SK-N-SH (cell line): ENCODE results near the gene LENG9.

Experiments used
- CTCF ChIP-seq: fragments of 200-600 bp; sonication (generic); IDR thresholded peaks from 2 replicates; pipeline ENCODE4 v1.6.1; 2017; ENCODE audit warnings: antibody characterized with exemption, mild to moderate bottlenecking, moderate library complexity
- JUND ChIP-seq: IDR thresholded peaks from 2 replicates; pipeline ENCODE4 v1.4.0; 2012
- MAX ChIP-seq: IDR thresholded peaks from 2 replicates; pipeline ENCODE4 v1.4.0; 2012; ENCODE audit warnings: low read depth
- POLR2AphosphoS5 ChIP-seq: IDR thresholded peaks from 2 replicates; pipeline ENCODE4 v1.6.1; 2012; ENCODE audit warnings: low read depth, low read length
- RFX5 ChIP-seq: IDR thresholded peaks from 2 replicates; pipeline ENCODE4 v1.6.1; 2012; ENCODE audit warnings: mild to moderate bottlenecking, improper control_type of control experiment, low read length
- SIN3A ChIP-seq: IDR thresholded peaks from 2 replicates; pipeline ENCODE4 v1.6.1; 2012; ENCODE audit warnings: low read depth, mild to moderate bottlenecking, low read length, moderate library complexity, borderline replicate concordance
- SMC3 ChIP-seq: IDR thresholded peaks from 2 replicates; pipeline ENCODE4 v1.6.1; 2012; ENCODE audit warnings: low read depth, low read length, improper control_type of control experiment
- USF2 ChIP-seq: fragments of 150-350 bp; IDR thresholded peaks from 2 replicates; pipeline ENCODE4 v1.6.1; 2017; ENCODE audit warnings: antibody characterized with exemption, low read length, low read depth, borderline replicate concordance
- YY1 ChIP-seq: IDR thresholded peaks from 2 replicates; pipeline ENCODE4 v1.4.0; 2012; ENCODE audit warnings: low read depth, mild to moderate bottlenecking
- TF ChIP-seq, protein P1 (sequence below): IDR thresholded peaks from 2 replicates; pipeline ENCODE4 v1.4.0; 2012; ENCODE audit warnings: low read depth, borderline replicate concordance

GRCh38 chr19:54454781-54455675, 8.6 kb downstream of the LENG9 start:
- TF ChIP-seq CTCF (no peak), RFX5 (no peak), USF2 (no peak), POLR2AphosphoS5 (no peak), MAX (no peak), YY1 (no peak), JUND (no peak), SIN3A (no peak), SMC3 (no peak)
- TF ChIP-seq, protein P1, sequence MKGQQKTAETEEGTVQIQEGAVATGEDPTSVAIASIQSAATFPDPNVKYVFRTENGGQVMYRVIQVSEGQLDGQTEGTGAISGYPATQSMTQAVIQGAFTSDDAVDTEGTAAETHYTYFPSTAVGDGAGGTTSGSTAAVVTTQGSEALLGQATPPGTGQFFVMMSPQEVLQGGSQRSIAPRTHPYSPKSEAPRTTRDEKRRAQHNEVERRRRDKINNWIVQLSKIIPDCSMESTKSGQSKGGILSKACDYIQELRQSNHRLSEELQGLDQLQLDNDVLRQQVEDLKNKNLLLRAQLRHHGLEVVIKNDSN, result no peak
